ENCODE measurements around the gene MOB3B. TPM values are rescaled to one million over a fixed set of nuclear protein-coding genes. Genes with fewer than 3 reads are reported as not detected.

The MOB3B gene
- total and polyA plus RNA-seq, 2 of the 13 experiments (the other 11 are each of a cell fraction or from before 2014, with no cell fraction given), result 0.03 to 0.09 TPM

- 0 out of 2 replicates have a peak, but pooled peaks have one; percentile 51 for TF ChIP-seq ARID3A (IDR thresholded peaks at IDR 0.05; ENCODE audit: low read depth, low read length)
- no peak for TF ChIP-seq ZFP36L1 (CRISPR knock-in tag; IDR thresholded peaks at IDR 0.05)
- peak; percentile 73 for TF ChIP-seq FOXA3 (CRISPR knock-in tag; IDR thresholded peaks at IDR 0.05)
- TF ChIP-seq CREB1 (IDR thresholded peaks at IDR 0.05), result peak; percentile 20; the same call in 1 of the 2 replicates
- peak; percentile 53; the same call in 1 of the 2 replicates for TF ChIP-seq CREB1 (CRISPR knock-in tag; IDR thresholded peaks at IDR 0.05)
- peak; percentile 70; the same call in 1 of the 2 replicates for TF ChIP-seq ATF3 (CRISPR knock-in tag; IDR thresholded peaks at IDR 0.05)
- peak in 1 of 2 experiments; percentile 51; a peak in 1 of 4 replicates for TF ChIP-seq EP300 (IDR thresholded peaks at IDR 0.05; ENCODE audit: low read depth in 2 of 2, low read length in 2 of 2)
- TF ChIP-seq EP300 (CRISPR knock-in tag; IDR thresholded peaks at IDR 0.05; ENCODE audit: borderline replicate concordance), result peak; percentile 42; the same call in 1 of the 2 replicates
- TF ChIP-seq FOSL1 (CRISPR knock-in tag; IDR thresholded peaks at IDR 0.05; ENCODE audit: borderline replicate concordance), result peak; percentile 57; the same call in 1 of the 2 replicates
- TF ChIP-seq TBX3 (IDR thresholded peaks at IDR 0.05; ENCODE audit: borderline replicate concordance), result peak; percentile 54; the same call in 1 of the 2 replicates
- peak; percentile 33; the same call in 1 of the 2 replicates for TF ChIP-seq HMG20A (CRISPR knock-in tag; IDR thresholded peaks at IDR 0.05; ENCODE audit: borderline replicate concordance)
- TF ChIP-seq ZNF430 (CRISPR knock-in tag; IDR thresholded peaks at IDR 0.05), result no peak
- peak; percentile 94 for TF ChIP-seq ZBTB20 (CRISPR knock-in tag; IDR thresholded peaks at IDR 0.05; ENCODE audit: borderline replicate concordance, low read depth)
- no peak for TF ChIP-seq ZNF34 (CRISPR knock-in tag; IDR thresholded peaks at IDR 0.05; ENCODE audit: borderline replicate concordance)
Measured at GRCh38 chr9:27569406-27569805, 39.8 kb upstream of the MOB3B start (continued).

Data from HepG2 (cell line).